HG03103 (cell line): ENCODE data around the gene FBXO17.
A peak's percentile ranks its signal among the peaks of the same experiment; 100 is the strongest.
"Not testable (repeated sequence)": the region's sequence is repeated elsewhere in the genome, so short reads cannot be mapped to it uniquely, and the experiment has no call there.

Experiments
- ATAC-seq: cut with Tn5 transposase; IDR thresholded peaks from one replicate; pipeline ENCODE4 v1.9.1; 2021; ENCODE audit warnings: low read depth; ENCODE audit not compliant: unreplicated experiment

Gene FBXO17

GRCh38 chr19:38980583-38981374 lies 5.2 kb upstream of the FBXO17 start:
- no peak for ATAC-seq

GRCh38 chr19:38979812-38980211 lies 4.3 kb upstream of the FBXO17 start:
- ATAC-seq = no peak

GRCh38 chr19:38978326-38978689 lies 2.8 kb upstream of the FBXO17 start:
- no peak for ATAC-seq

GRCh38 chr19:38977445-38978325 lies 2.1 kb upstream of the FBXO17 start:
- ATAC-seq = peak; percentile 61

GRCh38 chr19:38975861-38976271 lies 324 bp upstream of the FBXO17 start:
- ATAC-seq = no peak

GRCh38 chr19:38974624-38975213 lies 823 bp downstream of the FBXO17 start:
- ATAC-seq = no peak

GRCh38 chr19:38971672-38972071 lies 3.9 kb downstream of the FBXO17 start:
- no peak for ATAC-seq

GRCh38 chr19:38970664-38971532 lies 4.6 kb downstream of the FBXO17 start:
- no peak for ATAC-seq

- ATAC-seq = not testable (repeated sequence)
These were observed 9.4 kb downstream of the FBXO17 start for GRCh38 chr19:38966149-38966548.

- ATAC-seq = no peak
These were observed 10.8 kb downstream of the FBXO17 start for GRCh38 chr19:38964738-38965137.

GRCh38 chr19:38959618-38960017 lies 15.9 kb downstream of the FBXO17 start:
- ATAC-seq = no peak

GRCh38 chr19:38958301-38958700 lies 17.2 kb downstream of the FBXO17 start:
- no peak for ATAC-seq

- ATAC-seq = no peak
These were observed 19.3 kb downstream of the FBXO17 start for GRCh38 chr19:38956264-38956663.

GRCh38 chr19:38953677-38954076 lies 21.9 kb downstream of the FBXO17 start:
- no peak for ATAC-seq

- ATAC-seq = no peak
These were observed 23.0 kb downstream of the FBXO17 start for GRCh38 chr19:38952395-38953165.

- ATAC-seq = no peak
These were observed 24.4 kb downstream of the FBXO17 start for GRCh38 chr19:38951187-38951586.

GRCh38 chr19:38949580-38950367 lies 25.8 kb downstream of the FBXO17 start:
- ATAC-seq = no peak

GRCh38 chr19:38946229-38947010 lies 29.1 kb downstream of the FBXO17 start:
- ATAC-seq = no peak
